ENCODE data around the gene BIRC7. TPM values are rescaled to one million over a fixed set of nuclear protein-coding genes. Genes with fewer than 3 reads are reported as not detected.

BIRC7 gene
- total RNA-seq, 2 experiments from 2014 or later: not detected

GRCh38 chr20:63202021-63202420, 33.7 kb upstream of the BIRC7 start:
- CTCF ChIA-PET: no interaction called here
- peaks cover 42% of the 10 kb centered on the region for H3K4me1 Mint-ChIP-seq (ENCODE audit: low read depth)
- DNase-seq: no peak

GRCh38 chr20:63202811-63203526, 32.7 kb upstream of the BIRC7 start:
- DNase-seq: no peak
- Histone ChIP-seq H3K27ac (ENCODE audit: low read depth in 1 of 2, low read length in 2 of 2) (no peak overlapping the region), H3K36me3 (ENCODE audit: insufficient read depth, low read length) (peaks cover 82% of the 10 kb centered on the region), H3K27me3 (ENCODE audit: control insufficient read depth in 1 of 2, insufficient read depth in 2 of 2, low read length in 2 of 2) (no peaks in the 10 kb centered on the region), H3K4me1 (ENCODE audit: insufficient read depth, low read length) (peaks cover 20% of the 10 kb centered on the region), H3K4me3 (ENCODE audit: low read length) (no peak overlapping the region), H3K9me3 (ENCODE audit: control insufficient read depth in 1 of 2, insufficient read depth in 1 of 2, low read length in 2 of 2) (no peaks in the 10 kb centered on the region)
- ATAC-seq (ENCODE audit: poor library complexity): no peak
- POLR2A ChIA-PET: no interaction called here
- Mint-ChIP-seq H3K9me3 (no peaks in the 10 kb centered on the region), H3K36me3 (ENCODE audit: low read depth) (peaks cover 89% of the 10 kb centered on the region), H3K4me3 (no peak overlapping the region), H3K4me1 (ENCODE audit: low read depth) (peaks cover 39% of the 10 kb centered on the region), H3K27ac (no peak overlapping the region), H3K27me3 (no peaks in the 10 kb centered on the region)
- TF ChIP-seq CTCF (IDR thresholded peaks at IDR 0.05): no peak
- CTCF ChIA-PET: no interaction called here
- intact Hi-C loops (cut with DNase I, micrococcal nuclease): no loop called here

More at GRCh38 chr20:63202021-63202420, 33.7 kb upstream of the BIRC7 start:
- no peak for ATAC-seq (ENCODE audit: poor library complexity)
- H3K27ac Mint-ChIP-seq: no peak overlapping the region
- POLR2A ChIA-PET: no interaction called here
- no peaks in the 10 kb centered on the region for H3K27me3 Mint-ChIP-seq
- H3K36me3 ChIP-seq (ENCODE audit: insufficient read depth, low read length): peaks cover 79% of the 10 kb centered on the region
- intact Hi-C loops (cut with DNase I, micrococcal nuclease): no loop called here
- H3K27me3 ChIP-seq (ENCODE audit: control insufficient read depth in 1 of 2, insufficient read depth in 2 of 2, low read length in 2 of 2): no peaks in the 10 kb centered on the region
- no peak overlapping the region for H3K4me3 Mint-ChIP-seq
- H3K9me3 Mint-ChIP-seq: no peaks in the 10 kb centered on the region
- no peak overlapping the region for H3K4me3 ChIP-seq (ENCODE audit: low read length)
- H3K9me3 ChIP-seq (ENCODE audit: control insufficient read depth in 1 of 2, insufficient read depth in 1 of 2, low read length in 2 of 2): no peaks in the 10 kb centered on the region
- no peak overlapping the region for H3K27ac ChIP-seq (ENCODE audit: low read depth in 1 of 2, low read length in 2 of 2)
- peaks cover 91% of the 10 kb centered on the region for H3K36me3 Mint-ChIP-seq (ENCODE audit: low read depth)
- TF ChIP-seq CTCF (IDR thresholded peaks at IDR 0.05): no peak
- H3K4me1 ChIP-seq (ENCODE audit: insufficient read depth, low read length): peaks cover 21% of the 10 kb centered on the region

- H3K27ac ChIP-seq (ENCODE audit: low read depth in 1 of 2, low read length in 2 of 2): no peak overlapping the region
- intact Hi-C loops (cut with DNase I, micrococcal nuclease): no loop called here
- Mint-ChIP-seq H3K27me3 (no peaks in the 10 kb centered on the region), H3K27ac (no peak overlapping the region), H3K4me3 (no peak overlapping the region), H3K36me3 (ENCODE audit: low read depth) (peaks cover 92% of the 10 kb centered on the region), H3K9me3 (no peaks in the 10 kb centered on the region), H3K4me1 (ENCODE audit: low read depth) (peaks cover 36% of the 10 kb centered on the region)
- no peak overlapping the region for H3K4me3 ChIP-seq (ENCODE audit: low read length)
- no peak for TF ChIP-seq CTCF (IDR thresholded peaks at IDR 0.05)
- POLR2A ChIA-PET: no interaction called here
- no peaks in the 10 kb centered on the region for H3K9me3 ChIP-seq (ENCODE audit: control insufficient read depth in 1 of 2, insufficient read depth in 1 of 2, low read length in 2 of 2)
- CTCF ChIA-PET: no interaction called here
- no peak for ATAC-seq (ENCODE audit: poor library complexity)
- peaks cover 25% of the 10 kb centered on the region for H3K4me1 ChIP-seq (ENCODE audit: insufficient read depth, low read length)
- H3K27me3 ChIP-seq (ENCODE audit: control insufficient read depth in 1 of 2, insufficient read depth in 2 of 2, low read length in 2 of 2): no peaks in the 10 kb centered on the region
- DNase-seq: no peak
- H3K36me3 ChIP-seq (ENCODE audit: insufficient read depth, low read length): peaks cover 85% of the 10 kb centered on the region
These were observed 31.3 kb upstream of the BIRC7 start for GRCh38 chr20:63204362-63204761.

Measured in CD4-positive, alpha-beta T cell (primary cell).